Fibroblast of lung (primary cell): ENCODE results near the gene CFAP97D2. TPM values are rescaled to one million over a fixed set of nuclear protein-coding genes. Genes with fewer than 3 reads are reported as not detected.

Experiments used
- DNase-seq, 2 donors: peaks; one replicate each; pipeline versions ENCODE4 v3.0.0 to v3.0.0-alpha.2; 2010; ENCODE audit warnings: low read depth in 2 of 2
- H2AFZ ChIP-seq: 2 replicates; pipeline ENCODE4 v1.5.1; 2012; ENCODE audit warnings: low read length, control low read depth, inconsistent platforms
- H3K27ac ChIP-seq: 2 replicates; pipeline ENCODE4 v1.5.1; 2011; ENCODE audit warnings: low read length, control low read depth; ENCODE audit not compliant: insufficient read depth
- H3K27me3 ChIP-seq: 2 replicates; pipeline ENCODE4 v1.5.1; 2011; ENCODE audit warnings: mild to moderate bottlenecking, low read length; ENCODE audit not compliant: control insufficient read depth, insufficient read depth
- H3K36me3 ChIP-seq: 2 replicates; pipeline ENCODE4 v1.5.1; 2011; ENCODE audit warnings: low read length; ENCODE audit not compliant: control insufficient read depth, insufficient read depth
- H3K4me1 ChIP-seq: 2 replicates; pipeline ENCODE4 v1.5.1; 2011; ENCODE audit warnings: low read length; ENCODE audit not compliant: control insufficient read depth, insufficient read depth; ENCODE audit errors: extremely low read depth
- H3K4me2 ChIP-seq: 2 replicates; pipeline ENCODE4 v1.5.1; 2011; ENCODE audit warnings: low read length, control low read depth; ENCODE audit not compliant: insufficient read depth; ENCODE audit errors: extremely low read depth
- H3K4me3 ChIP-seq, 4 experiments: fragments of 200-600 bp in 1 of 4; sonication (generic) in 1 of 4; replicated peaks in 1 of 4; 2 replicates each; pipeline ENCODE4 v1.5.1; 2011 to 2016; ENCODE audit warnings: low read length in 4 of 4, low read depth in 3 of 4, mild to moderate bottlenecking in 3 of 4, control low read depth in 2 of 4, inconsistent platforms in 1 of 4, mixed read lengths in 1 of 4; ENCODE audit not compliant: insufficient read depth in 1 of 4; ENCODE audit errors: control extremely low read depth in 1 of 4
- H3K79me2 ChIP-seq: 2 replicates; pipeline ENCODE4 v1.5.1; 2012; ENCODE audit warnings: mild to moderate bottlenecking, low read length, inconsistent platforms; ENCODE audit not compliant: control insufficient read depth, insufficient read depth
- H3K9ac ChIP-seq: 2 replicates; pipeline ENCODE4 v1.5.1; 2011; ENCODE audit warnings: mild to moderate bottlenecking, low read length, control low read depth; ENCODE audit not compliant: insufficient read depth
- H3K9me3 ChIP-seq: 2 replicates; pipeline ENCODE4 v1.5.1; 2012; ENCODE audit warnings: low read depth, low read length; ENCODE audit not compliant: control insufficient read depth, insufficient read depth
- H4K20me1 ChIP-seq: 2 replicates; pipeline ENCODE4 v1.5.1; 2011; ENCODE audit warnings: low read length; ENCODE audit not compliant: control insufficient read depth, insufficient read depth; ENCODE audit errors: extremely low read depth
- EZH2 ChIP-seq: IDR thresholded peaks from 2 replicates; pipeline ENCODE4 v1.5.1; 2012; ENCODE audit warnings: low read length, control low read depth, mild to moderate bottlenecking; ENCODE audit errors: missing control alignments
- polyA plus RNA-seq, 2 donors: library from polyadenylated mRNA; depleted of rRNA in 1 of 2; stranded (reverse) in 1 of 2; unstranded in 1 of 2; fragments of >200 nt; gene quantifications; 2 replicates each; pipeline ENCODE4 v1.2.1, GENCODE V29; 2011 to 2012; ENCODE audit warnings: missing spikeins in 1 of 2
- total RNA-seq: library from RNA; depleted of rRNA; stranded (reverse); fragments of >200 nt; gene quantifications from 2 replicates; pipeline ENCODE4 v1.2.1, GENCODE V29; 2014
- TF ChIP-seq, protein P1 (sequence below), 2 donors: IDR thresholded peaks in 1 of 2; conservative IDR thresholded peaks in 1 of 2; 1 replicate in 1 of 2; 2 replicates in 1 of 2; pipeline ENCODE4 v1.5.1; 2011 to 2012; ENCODE audit warnings: low read length in 2 of 2, control low read depth in 1 of 2, inconsistent platforms in 1 of 2, low read depth in 1 of 2, mild to moderate bottlenecking in 1 of 2

CFAP97D2 gene
- total and polyA plus RNA-seq, 2 donors (not counting 1 experiment from before 2014, with no cell fraction given) = not detected

- no peak overlapping the region for H3K4me3 ChIP-seq
- H3K4me1 ChIP-seq = no peaks in the 10 kb centered on the region
- no peaks in the 10 kb centered on the region for H3K27me3 ChIP-seq
- no peaks in the 10 kb centered on the region for H3K36me3 ChIP-seq
- H2AFZ ChIP-seq = no peak overlapping the region
- no peak overlapping the region for H3K4me2 ChIP-seq
- DNase-seq = no peak
- no peak overlapping the region for H3K27ac ChIP-seq
- TF ChIP-seq, protein P1, sequence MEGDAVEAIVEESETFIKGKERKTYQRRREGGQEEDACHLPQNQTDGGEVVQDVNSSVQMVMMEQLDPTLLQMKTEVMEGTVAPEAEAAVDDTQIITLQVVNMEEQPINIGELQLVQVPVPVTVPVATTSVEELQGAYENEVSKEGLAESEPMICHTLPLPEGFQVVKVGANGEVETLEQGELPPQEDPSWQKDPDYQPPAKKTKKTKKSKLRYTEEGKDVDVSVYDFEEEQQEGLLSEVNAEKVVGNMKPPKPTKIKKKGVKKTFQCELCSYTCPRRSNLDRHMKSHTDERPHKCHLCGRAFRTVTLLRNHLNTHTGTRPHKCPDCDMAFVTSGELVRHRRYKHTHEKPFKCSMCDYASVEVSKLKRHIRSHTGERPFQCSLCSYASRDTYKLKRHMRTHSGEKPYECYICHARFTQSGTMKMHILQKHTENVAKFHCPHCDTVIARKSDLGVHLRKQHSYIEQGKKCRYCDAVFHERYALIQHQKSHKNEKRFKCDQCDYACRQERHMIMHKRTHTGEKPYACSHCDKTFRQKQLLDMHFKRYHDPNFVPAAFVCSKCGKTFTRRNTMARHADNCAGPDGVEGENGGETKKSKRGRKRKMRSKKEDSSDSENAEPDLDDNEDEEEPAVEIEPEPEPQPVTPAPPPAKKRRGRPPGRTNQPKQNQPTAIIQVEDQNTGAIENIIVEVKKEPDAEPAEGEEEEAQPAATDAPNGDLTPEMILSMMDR (conservative IDR thresholded peaks at IDR 0.05 in 1 of 2, IDR thresholded peaks at IDR 0.05 in 1 of 2; ENCODE audit: low read depth in 1 of 2, low read length in 2 of 2) = no peak
- no peak for TF ChIP-seq EZH2
- no peaks in the 10 kb centered on the region for H4K20me1 ChIP-seq
- no peak overlapping the region for H3K9ac ChIP-seq
- H3K9me3 ChIP-seq = no peaks in the 10 kb centered on the region
- no peaks in the 10 kb centered on the region for H3K79me2 ChIP-seq
These were observed 26.8 kb upstream of the CFAP97D2 start for GRCh38 chr13:114152285-114152645.

- DNase-seq = peak in 1 of 2 donors; percentile 27
- Histone ChIP-seq H4K20me1 (no peaks in the 10 kb centered on the region), H3K4me1 (no peaks in the 10 kb centered on the region), H3K79me2 (no peaks in the 10 kb centered on the region), H3K27me3 (no peaks in the 10 kb centered on the region), H3K4me2 (no peak overlapping the region), H3K36me3 (no peaks in the 10 kb centered on the region), H3K4me3 (no peak overlapping the region), H2AFZ (no peak overlapping the region), H3K9me3 (no peaks in the 10 kb centered on the region), H3K9ac (no peak overlapping the region), H3K27ac (no peak overlapping the region)
- no peak for TF ChIP-seq EZH2
- TF ChIP-seq, protein P1 (conservative IDR thresholded peaks at IDR 0.05 in 1 of 2, IDR thresholded peaks at IDR 0.05 in 1 of 2; ENCODE audit: low read depth in 1 of 2, low read length in 2 of 2) = no peak
These were observed 26.2 kb upstream of the CFAP97D2 start for GRCh38 chr13:114152831-114153371.

DNA sequence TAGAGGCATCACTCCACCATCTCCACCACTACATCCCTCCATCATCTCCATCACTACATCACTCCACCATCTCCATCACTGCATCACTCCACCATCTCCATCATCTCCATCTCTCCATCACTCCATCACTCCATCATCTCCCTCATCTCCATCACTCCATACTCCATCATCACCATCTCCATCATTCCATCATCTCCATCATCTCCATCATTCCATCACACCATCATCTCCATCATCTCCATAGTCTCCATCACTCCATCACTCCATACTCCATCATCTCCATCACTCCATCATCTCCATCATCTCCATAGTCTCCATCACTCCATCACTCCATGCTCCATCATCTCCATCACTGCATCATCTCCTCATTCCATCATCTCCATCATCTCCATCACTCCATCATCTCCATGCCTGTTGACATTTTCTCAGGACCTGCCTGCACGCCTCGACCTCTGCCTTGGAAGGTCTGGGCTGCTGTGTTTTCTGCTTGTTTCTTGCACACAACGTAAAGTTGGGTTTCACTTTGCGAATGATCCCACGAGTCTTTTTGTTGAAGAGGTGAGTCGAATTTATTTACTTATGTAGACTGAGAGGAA, 25.5 kb upstream of the CFAP97D2 start:
- Histone ChIP-seq H3K4me3 (no peak overlapping the region), H3K4me2 (no peak overlapping the region), H3K9me3 (no peaks in the 10 kb centered on the region), H2AFZ (no peak overlapping the region), H3K79me2 (no peaks in the 10 kb centered on the region), H4K20me1 (no peaks in the 10 kb centered on the region), H3K27ac (no peak overlapping the region), H3K9ac (no peak overlapping the region), H3K36me3 (no peaks in the 10 kb centered on the region), H3K4me1 (no peaks in the 10 kb centered on the region), H3K27me3 (peaks cover 4% of the 10 kb centered on the region)
- no peak for TF ChIP-seq EZH2
- TF ChIP-seq, protein P1 (conservative IDR thresholded peaks at IDR 0.05 in 1 of 2, IDR thresholded peaks at IDR 0.05 in 1 of 2; ENCODE audit: low read depth in 1 of 2, low read length in 2 of 2) = no peak
- DNase-seq = no peak
